HL-60 (cell line): Measurements from ENCODE around the gene HRAS.

ENCODE experiments used
- DNase-seq, 2 experiments: peaks; one replicate each; pipeline ENCODE4 v3.0.0-alpha.2; 2010 to 2020; ENCODE audit warnings: low read depth in 1 of 2, low spot score in 1 of 2
- H3K27ac ChIP-seq: fragments of 250-450 bp; sonication (Bioruptor Pico); replicated peaks from 2 replicates; pipeline ENCODE4 v1.5.1; 2020; ENCODE audit warnings: mild to moderate bottlenecking, moderate library complexity
- H3K27me3 ChIP-seq: fragments of 250-450 bp; sonication (Bioruptor Pico); 2 replicates; pipeline ENCODE4 v1.5.1; 2021; ENCODE audit warnings: mild to moderate bottlenecking, moderate library complexity; ENCODE audit not compliant: insufficient read depth, poor library complexity, severe bottlenecking
- H3K4me3 ChIP-seq: replicated peaks from 2 replicates; pipeline ENCODE4 v1.5.1; 2011; ENCODE audit warnings: mild to moderate bottlenecking, control low read depth, low read length; ENCODE audit not compliant: insufficient read depth
- CTCF ChIP-seq: IDR thresholded peaks from one replicate; pipeline ENCODE4 v1.5.1; 2011; ENCODE audit warnings: low read length, control low read depth, inconsistent platforms; ENCODE audit not compliant: insufficient read depth
- GABPA ChIP-seq: IDR thresholded peaks from 2 replicates; pipeline ENCODE4 v1.6.1; 2012; ENCODE audit warnings: low read depth
- POLR2AphosphoS5 ChIP-seq: IDR thresholded peaks from 2 replicates; pipeline ENCODE4 v1.6.1; 2012; ENCODE audit warnings: low read depth
- SPI1 ChIP-seq: IDR thresholded peaks from 2 replicates; pipeline ENCODE4 v1.6.1; 2012; ENCODE audit warnings: low read depth, mild to moderate bottlenecking, borderline replicate concordance
- TF ChIP-seq, protein P1 (sequence below): IDR thresholded peaks from 2 replicates; pipeline ENCODE4 v1.6.1; 2012; ENCODE audit warnings: low read depth; ENCODE audit not compliant: insufficient replicate concordance

The HRAS gene

GRCh38 chr11:551131-551530 is 15.8 kb upstream of the HRAS start:
- H3K27me3 ChIP-seq = peaks cover 8% of the 10 kb centered on the region
- H3K27ac ChIP-seq = no peak overlapping the region
- H3K4me3 ChIP-seq = no peak overlapping the region
- DNase-seq = no peak
- TF ChIP-seq CTCF (no peak), SPI1 (no peak), POLR2AphosphoS5 (no peak), GABPA (no peak)
- TF ChIP-seq, protein P1, sequence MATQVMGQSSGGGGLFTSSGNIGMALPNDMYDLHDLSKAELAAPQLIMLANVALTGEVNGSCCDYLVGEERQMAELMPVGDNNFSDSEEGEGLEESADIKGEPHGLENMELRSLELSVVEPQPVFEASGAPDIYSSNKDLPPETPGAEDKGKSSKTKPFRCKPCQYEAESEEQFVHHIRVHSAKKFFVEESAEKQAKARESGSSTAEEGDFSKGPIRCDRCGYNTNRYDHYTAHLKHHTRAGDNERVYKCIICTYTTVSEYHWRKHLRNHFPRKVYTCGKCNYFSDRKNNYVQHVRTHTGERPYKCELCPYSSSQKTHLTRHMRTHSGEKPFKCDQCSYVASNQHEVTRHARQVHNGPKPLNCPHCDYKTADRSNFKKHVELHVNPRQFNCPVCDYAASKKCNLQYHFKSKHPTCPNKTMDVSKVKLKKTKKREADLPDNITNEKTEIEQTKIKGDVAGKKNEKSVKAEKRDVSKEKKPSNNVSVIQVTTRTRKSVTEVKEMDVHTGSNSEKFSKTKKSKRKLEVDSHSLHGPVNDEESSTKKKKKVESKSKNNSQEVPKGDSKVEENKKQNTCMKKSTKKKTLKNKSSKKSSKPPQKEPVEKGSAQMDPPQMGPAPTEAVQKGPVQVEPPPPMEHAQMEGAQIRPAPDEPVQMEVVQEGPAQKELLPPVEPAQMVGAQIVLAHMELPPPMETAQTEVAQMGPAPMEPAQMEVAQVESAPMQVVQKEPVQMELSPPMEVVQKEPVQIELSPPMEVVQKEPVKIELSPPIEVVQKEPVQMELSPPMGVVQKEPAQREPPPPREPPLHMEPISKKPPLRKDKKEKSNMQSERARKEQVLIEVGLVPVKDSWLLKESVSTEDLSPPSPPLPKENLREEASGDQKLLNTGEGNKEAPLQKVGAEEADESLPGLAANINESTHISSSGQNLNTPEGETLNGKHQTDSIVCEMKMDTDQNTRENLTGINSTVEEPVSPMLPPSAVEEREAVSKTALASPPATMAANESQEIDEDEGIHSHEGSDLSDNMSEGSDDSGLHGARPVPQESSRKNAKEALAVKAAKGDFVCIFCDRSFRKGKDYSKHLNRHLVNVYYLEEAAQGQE = no peak

DNA sequence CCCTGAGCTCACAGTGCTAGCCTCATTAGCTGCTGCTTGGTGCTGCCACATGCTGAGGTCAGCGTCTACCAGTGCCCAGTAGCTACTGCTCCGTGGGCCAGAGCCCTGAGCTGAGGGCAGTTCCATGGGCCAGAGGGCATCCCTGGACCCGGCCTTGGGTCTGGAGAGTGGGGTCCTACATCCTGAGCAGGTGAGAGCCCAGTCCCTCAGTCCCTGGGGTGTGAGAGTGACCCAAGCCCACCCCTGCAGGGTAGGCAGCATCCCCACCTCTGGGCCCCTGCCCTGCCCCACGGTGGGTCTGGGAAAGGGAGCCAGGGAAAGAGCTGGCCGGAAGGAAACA is 15.3 kb upstream of the HRAS start:
- H3K27me3 ChIP-seq = peaks cover 6% of the 10 kb centered on the region
- DNase-seq = no peak
- H3K27ac ChIP-seq = no peak overlapping the region
- no peak overlapping the region for H3K4me3 ChIP-seq
- TF ChIP-seq POLR2AphosphoS5 (no peak), SPI1 (no peak), CTCF (no peak), GABPA (no peak)
- TF ChIP-seq, protein P1 = no peak

GRCh38 chr11:550021-550745 is 14.8 kb upstream of the HRAS start:
- TF ChIP-seq CTCF (no peak), POLR2AphosphoS5 (no peak), SPI1 (no peak), GABPA (no peak)
- TF ChIP-seq, protein P1 = no peak
- peaks cover under 1% of the 10 kb centered on the region for H3K27me3 ChIP-seq
- no peak overlapping the region for H3K4me3 ChIP-seq
- DNase-seq = no peak
- no peak overlapping the region for H3K27ac ChIP-seq
